HG03280 (cell line): ENCODE measurements around the gene RNU1-2.
"Not testable (repeated sequence)": the region's sequence is repeated elsewhere in the genome, so short reads cannot be mapped to it uniquely, and the experiment has no call there.

Experiments
- ATAC-seq: cut with Tn5 transposase; IDR thresholded peaks from one replicate; pipeline ENCODE4 v1.9.1; 2021; ENCODE audit warnings: mild to moderate bottlenecking, moderate library complexity; ENCODE audit not compliant: unreplicated experiment

Gene RNU1-2

DNA sequence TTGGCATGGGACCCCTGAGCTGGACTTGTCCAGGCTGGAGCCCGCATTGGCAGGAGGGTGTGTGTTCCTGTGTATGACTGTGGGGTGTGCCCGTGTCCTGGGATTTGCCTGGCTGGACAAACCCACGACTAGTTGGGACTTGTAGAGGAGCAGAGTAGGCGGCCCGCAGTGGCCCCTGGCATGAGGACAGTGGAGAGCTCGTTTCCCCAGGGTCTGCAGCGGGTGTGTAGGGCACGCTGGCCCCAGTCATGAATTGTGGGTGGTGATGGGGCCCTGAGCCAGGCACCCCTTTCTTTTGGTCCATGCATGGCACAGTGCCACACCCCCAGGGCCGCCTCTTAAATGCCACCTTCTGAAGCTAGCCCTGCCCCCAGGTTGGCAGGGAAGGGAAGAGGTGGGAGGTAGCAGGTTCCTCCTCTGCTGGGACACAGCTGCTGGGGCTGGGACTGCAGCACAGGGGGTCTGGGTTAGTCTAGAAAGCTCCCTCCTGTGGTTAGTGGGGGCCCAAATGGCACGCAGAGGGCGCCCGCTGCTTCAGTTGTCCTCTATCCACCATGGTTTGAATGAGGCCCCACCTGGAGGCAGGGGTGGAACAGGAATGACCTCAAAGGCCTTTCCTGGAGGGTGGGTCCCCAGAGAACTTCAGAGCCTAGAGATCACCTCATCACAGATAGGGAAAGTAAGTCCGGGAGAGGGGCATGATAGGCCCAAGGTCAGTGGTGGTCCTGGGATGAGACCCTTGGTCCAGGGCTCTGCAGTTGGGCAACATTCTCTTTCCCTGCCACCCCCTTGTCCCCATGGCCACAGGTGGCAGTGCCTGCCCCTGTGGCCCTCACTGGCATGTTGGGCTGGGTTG is 30.1 kb downstream of the RNU1-2 start:
- no peak for ATAC-seq

DNA sequence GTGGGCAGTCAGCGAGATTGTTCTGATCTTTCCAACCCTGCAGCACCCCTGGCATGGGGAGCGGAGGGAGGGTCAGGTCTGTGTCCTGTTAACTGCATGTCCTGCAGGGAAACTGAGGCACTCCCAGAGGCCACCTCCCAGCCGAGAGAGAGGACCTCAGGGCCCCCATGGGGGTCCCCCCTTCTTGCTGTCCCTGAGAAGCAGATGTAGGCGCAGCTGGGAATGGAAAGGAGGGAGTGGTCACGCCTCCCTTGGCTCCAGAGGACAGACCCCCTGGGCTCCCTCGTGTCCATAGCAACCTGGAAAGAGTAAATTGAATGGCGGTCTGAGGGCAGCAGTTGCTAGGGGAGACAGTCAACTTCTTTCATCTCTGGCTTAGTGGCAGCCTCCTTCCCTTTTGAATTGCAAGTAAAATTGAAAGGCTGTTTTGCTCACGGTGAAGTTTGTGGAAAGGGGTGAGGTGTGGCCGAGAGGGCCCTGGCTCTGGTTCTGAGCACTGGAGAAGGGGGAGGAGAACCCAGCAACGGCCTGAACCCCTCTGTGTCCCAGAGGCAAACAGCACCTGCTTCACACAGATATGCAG is 30.8 kb downstream of the RNU1-2 start:
- no peak for ATAC-seq

DNA sequence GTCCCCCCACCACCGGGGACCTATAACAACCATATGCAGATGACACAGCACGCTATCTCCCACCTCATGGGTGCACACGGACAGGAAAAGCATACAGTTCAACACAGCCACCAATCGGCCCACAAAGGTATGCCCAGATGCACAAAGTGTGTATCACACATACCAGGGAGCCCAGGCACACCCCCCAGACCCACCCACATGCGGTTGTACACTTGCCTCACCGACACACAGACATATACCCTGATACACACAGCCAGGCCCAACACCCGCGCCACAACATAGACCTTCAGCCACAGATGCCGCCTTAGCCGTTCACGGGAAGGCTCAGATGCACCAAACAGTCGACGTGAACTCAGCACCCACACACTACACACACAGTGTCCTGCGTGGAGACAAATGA is 31.5 kb downstream of the RNU1-2 start:
- no peak for ATAC-seq

DNA sequence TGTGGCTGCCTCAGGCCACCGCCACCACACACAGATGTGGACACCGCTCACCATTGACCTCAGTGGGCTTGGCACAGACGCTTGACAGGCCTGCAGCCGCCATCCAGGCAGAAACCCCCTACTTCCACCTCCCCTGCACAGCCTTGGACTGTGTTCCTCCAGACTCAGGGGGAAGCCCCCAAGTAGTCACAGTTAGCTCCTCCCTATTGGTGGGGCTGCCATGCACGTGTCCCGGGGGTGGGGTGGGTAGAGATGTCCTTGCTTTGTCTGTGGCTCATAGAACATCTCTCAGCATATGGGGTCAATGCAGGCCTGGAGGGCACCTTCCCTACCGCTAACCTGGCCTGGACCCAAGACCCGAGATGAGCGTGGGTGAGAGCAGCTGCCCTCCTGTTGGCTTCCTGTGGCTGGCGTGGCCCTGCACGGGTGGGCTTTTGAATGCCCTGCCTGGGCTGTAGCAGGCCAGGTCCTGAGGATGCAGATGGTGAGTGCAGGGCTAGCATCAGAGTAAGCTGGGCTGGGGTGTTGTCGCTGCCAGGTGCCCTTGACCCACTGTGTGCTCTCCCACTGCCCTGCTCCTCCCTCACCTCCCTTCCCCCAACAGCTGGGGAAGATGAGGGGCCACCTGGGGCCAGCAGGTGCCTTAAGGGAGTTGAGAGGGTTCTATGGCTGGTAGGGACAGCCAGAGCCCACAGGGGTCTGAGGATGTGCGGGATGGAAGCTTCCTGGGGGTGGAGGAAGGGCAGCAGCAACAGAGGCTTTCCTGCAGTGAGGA is 32.1 kb downstream of the RNU1-2 start:
- no peak for ATAC-seq

DNA sequence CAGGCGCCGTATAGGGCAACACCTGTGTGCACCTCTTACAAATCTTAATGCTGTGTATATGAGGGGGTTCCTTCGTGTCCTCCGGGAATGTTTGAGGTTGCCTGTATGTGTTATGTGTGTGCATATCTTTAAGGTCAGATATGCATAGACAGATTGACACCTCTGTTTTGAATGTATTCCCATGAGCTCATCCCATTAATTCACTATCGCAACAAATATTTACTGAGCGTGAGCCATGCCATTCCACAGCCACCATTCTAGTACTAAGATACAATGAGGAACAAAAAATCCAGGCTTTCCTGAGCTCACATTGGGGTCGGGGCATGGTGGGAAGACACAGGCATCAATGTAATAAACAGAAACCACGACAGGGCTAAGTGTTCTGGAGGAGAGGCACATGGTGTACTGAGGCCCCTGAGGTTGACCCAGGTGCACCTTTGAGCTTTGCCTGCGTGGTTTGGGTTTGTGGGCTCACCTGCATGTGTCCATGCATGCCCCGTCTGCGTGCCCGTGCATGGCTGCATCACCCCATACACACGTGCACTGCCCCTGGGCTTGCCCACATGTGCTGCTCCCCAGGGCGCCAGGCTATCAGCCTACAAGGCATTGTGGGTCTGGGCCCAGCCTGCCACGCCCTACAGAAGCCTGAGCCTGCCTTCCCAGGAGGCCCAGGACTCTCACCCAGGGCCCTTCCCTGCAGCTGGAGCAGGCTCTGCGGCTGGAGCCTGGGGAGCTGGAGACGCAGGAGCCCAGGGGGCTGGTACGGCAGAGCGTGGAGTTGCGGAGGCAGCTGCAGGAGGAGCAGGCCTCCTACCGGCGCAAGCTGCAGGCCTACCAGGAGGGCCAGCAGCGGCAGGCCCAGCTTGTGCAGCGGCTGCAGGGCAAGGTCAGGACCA is 33.6 kb downstream of the RNU1-2 start:
- not testable (repeated sequence) for ATAC-seq

DNA sequence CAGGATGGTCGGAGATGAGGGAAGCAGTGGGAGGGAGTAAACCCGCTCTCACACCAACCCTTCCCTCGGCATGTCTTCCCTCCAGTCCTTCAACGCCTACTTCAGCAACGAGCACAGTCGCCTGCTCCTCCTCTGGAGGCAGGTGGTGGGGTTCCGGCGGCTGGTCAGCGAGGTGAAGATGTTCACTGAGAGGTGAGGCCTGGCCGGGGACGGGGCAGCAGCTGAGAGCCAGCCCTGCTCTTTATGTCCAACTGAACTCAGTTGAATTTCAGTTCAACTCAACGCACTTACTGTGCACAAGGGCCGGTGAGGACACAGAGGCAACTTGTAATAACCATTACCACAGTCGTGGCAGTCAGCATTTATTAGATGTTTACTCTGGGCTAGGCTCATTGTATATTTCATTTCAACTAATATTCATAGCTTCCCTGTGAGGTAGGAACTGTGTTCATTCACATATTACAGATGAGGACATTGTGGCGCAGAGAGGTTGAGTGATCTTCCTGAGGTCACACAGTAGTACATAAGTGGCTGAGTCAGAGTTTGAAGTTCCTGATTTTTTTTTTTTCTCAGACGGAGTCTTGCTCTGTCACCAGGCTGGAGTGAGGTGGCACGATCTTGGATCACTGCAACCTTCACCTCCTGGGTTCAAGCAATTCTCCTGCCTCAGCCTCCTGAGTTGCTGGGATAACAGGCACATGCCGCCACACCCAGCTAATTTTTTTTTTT is 35.6 kb downstream of the RNU1-2 start:
- not testable (repeated sequence) for ATAC-seq

DNA sequence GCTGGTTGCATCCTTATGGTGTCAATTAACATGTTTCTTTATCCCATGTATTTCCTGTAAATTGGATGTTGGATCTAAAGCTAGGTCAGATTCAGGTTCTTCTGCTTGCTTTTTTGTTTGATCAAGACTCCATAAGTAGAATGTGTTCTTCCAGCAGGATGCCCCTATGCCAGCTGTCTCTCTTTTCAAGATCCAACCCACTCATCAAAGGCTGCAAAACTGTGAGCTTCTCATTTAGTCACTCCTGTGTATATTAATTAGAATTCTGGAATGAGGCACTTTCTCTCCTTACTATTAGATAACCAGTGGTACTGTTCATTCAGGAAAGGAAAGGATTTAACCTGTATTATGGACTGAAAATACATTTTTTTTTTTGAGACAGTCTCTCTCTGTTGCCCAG is 38.2 kb downstream of the RNU1-2 start:
- not testable (repeated sequence) for ATAC-seq

DNA sequence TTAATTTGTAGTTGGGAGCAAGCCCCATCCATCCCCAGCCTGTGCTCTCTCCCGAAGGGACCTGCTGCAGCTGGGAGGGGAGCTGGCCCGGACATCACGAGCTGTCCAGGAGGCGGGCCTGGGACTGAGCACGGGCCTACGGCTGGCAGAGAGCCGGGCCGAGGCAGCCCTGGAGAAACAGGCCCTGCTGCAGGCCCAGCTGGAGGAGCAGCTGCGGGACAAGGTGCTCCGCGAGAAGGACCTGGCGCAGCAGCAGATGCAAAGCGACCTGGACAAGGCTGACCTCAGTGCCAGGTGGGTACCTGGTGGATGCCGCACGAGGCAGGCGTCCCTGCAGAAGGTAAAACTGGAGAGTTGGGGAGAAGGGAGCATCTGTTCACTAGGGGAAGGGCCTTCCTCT is 40.8 kb downstream of the RNU1-2 start:
- not testable (repeated sequence) for ATAC-seq

DNA sequence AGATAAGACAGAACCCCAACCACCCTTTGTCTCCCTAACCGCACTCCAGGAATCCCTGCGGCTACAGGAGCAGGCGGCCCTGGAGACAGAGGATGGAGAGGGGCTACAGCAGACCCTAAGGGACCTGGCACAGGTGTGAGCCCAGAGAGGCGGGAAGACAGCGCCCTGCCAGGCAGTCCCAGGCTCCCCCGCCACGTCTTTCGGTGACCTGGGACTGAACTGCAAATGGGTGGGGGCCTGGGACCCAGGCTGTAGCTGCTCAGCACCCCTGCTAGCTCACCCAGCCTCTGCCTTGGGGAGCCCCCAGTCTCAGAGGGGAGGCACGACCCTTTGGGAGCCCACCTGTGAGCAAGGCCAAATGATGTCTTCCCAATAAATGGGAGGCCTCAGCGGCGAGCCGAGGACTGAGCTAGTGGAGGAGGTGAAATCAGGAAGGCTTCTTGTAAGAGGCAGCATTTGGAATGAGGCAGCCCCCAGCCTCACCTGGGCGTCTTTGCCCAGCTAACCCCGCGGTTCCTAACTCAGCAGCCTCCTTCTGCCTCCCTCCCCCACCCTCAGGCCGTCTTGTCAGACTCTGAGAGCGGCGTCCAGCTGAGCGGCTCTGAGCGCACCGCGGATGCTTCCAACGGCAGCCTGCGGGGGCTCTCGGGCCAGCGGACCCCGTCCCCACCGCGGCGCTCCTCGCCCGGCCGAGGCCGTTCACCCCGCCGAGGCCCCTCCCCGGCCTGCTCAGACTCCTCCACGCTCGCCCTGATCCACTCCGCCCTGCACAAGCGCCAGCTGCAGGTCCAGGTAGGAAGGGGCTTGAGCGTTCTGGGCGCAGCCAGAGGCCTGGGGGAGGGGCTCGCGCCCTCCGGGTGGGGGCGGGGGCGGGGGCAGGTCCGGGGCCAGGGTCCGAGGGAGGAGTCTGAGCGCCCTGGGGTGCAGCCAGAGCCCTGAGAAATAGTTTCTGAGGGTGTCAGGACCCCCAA is 42.9 kb downstream of the RNU1-2 start:
- ATAC-seq: no peak

DNA sequence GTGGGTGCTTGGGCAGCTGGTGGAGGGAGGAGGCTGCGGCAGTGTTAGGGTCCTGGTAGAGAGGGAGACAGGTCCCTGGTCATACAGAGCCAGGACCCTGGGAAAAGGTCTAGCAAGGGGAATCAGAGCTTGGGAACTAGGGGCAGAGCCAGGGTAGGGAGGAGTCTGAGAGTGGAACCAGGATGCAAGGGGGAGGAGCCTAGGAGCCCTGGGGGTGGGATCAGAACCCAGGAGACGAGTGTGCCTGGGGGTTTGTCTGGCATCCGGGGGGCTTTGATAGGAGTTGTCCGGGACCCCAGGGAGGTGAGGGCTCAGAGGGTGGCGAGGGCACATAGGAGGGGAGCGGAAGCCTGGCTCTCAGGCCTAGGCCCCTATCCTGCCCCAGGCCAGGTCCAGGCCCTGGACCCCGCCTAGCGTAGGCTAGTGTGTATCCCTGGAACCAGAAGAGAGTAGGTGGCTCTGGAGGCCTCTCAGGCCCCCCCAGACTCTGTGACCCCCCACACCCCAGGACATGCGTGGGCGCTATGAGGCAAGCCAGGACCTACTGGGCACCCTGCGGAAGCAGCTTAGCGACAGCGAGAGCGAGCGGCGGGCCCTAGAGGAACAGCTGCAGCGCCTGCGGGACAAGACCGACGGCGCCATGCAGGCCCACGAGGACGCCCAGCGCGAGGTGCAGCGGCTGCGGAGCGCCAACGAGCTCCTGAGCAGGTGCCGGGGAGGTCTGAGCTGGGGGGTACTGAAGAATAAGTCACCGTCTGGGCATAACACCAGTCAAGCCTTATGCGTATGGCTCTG is 43.8 kb downstream of the RNU1-2 start:
- ATAC-seq: not testable (repeated sequence)

DNA sequence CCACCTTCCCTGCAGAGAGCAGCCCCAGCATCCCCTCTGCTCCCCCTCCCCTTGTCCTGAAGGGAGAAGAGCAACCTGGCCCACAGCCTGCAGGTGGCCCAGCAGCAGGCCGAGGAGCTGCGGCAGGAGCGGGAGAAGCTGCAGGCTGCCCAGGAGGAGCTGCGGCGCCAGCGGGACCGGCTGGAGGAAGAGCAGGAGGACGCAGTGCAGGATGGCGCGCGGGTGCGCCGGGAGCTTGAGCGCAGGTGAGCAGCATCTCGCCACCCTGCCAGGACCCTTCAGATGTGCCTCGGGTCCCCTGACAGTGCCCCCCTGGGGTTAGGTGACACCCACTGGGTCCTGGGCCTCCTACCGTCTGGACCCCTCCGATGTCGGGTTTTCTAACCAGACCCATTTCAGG is 48.3 kb downstream of the RNU1-2 start:
- ATAC-seq: no peak

DNA sequence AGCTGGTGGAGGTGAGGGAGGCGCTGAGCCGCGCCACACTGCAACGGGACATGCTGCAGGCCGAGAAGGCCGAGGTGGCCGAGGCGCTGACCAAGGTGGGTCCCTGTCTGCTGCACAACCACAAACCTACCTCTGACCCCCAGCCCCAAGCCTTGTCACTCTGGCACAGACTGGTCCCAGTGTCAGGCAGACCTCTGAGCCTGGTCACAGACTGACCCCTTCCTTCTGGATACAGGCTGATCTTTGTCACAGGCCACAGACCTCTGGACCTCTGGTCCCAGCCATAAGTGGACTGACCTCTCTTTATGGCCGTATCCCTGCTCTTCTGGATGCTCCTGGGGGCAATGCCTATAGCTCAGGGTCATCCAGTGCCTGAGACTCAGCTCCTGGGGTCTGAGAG is 49.7 kb downstream of the RNU1-2 start:
- ATAC-seq: not testable (repeated sequence)
